NCI-H526 (cell line): ENCODE data around the gene WSCD2.

ENCODE experiments used
- DNase-seq, 2 experiments: peaks; one replicate each; lab custom pipeline; 2025; lab: John Stamatoyannopoulos, UW

WSCD2 gene

DNA sequence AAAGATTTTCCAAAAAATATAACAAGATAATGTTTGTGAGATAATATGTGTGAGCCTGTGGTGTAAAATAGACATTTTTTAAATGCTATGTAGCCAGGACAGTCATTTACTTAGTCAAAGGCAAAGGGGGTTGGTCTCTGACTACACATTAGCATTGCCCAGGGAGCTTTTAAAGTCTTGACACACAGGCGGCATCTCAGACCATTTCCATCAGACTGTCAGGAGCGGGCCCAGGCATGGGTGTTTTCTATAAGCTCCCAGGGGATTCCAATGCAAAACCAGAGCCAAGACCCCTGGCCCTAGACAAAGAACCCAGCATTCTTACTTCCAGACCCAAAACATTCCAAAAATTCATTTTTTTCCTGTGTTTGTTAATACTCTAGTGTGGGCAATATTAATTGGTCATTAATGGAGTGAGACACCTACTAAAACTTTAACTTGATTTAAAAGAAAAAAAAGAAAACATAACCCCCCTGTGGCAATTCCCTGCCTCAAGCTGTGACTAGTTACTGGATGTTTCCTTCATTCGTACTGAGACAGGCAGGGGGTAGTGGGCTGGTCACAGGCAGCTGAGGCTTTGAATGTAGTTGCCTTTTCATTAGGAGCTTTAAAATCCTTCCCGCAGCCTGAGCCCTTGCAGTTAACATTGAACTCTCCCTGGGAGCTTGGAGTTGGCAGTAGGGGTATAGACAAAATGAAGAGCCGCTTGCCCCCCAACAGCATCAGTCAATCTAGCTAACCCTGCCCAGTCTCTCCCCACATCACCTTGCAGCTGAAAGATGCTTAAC is 106.3 kb downstream of the WSCD2 start:
- DNase-seq, result peak; percentile 19 to 55

DNA sequence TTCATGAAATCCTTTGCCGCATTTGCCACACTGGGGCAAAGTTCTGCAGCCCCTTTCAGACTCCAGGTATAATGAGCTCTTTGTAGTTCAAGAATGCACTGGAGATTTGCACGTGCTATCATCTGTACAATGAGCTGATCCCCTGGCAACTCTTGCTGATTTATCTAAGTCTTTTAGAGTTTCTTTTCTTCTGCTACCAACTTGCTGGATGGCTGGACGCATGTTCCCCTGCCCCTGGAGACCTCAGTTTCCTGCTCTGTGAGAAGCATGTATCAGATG is 106.8 kb downstream of the WSCD2 start:
- peak in 1 of 2 experiments; percentile 9 for DNase-seq

DNA sequence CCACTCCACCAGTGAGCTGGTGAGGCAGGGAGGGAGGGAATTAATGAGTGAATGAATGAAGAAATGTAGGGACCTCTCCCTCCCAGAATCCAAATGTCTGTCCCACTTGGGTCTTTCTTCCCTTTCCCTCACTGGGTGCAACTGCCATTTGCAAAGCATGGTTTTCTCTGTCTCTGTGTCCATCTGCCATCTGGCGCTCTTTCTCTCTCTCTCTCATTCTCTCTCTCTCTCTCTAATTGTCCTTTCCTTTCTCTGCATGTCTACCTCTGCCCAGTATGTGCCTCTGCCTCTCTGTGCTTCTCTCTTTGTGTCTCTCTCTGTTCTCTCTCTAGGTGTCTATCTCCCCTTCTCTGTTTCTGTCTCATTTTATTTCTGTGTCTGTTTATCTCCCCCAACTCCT is 107.3 kb downstream of the WSCD2 start:
- no peak for DNase-seq

DNA sequence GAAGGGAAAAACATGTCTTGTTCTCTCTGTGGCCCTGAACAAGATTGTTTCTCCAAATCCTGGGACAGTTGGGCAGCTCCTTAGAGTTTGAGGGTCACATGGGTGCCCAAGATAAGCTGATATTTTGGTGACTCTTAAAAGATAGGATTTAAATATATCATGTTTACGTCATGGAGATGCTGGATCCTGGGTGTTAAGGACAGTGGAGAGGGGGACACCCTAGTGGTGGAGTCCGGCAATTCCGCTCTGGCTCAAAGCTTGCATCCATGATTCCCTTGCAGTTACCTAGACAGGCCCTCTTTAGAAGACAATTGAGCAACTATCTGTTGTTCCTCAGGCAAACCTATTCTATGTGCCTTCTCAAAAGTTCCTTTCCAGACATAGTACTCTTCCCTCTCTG is 108.2 kb downstream of the WSCD2 start:
- DNase-seq, result peak in 1 of 2 experiments; percentile 57

DNA sequence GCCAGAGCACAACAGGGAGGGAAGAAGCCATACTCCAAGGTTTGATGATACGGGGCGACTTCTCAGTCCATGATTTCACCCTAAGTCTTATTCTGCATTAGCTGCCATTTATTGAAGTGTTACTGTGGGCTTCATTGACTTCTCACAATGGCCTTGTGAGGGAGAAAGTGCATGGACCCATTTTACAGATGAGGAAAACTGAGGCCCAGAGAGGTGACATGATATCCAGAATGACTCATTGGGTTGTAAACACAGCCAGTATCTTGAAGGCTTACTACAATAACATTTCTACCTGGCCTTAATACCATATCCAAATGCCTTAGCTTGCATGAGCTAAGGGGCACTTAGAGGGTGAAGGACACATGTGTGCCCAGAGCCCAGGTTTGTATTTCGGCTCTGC is 109.4 kb downstream of the WSCD2 start:
- DNase-seq, result no peak

DNA sequence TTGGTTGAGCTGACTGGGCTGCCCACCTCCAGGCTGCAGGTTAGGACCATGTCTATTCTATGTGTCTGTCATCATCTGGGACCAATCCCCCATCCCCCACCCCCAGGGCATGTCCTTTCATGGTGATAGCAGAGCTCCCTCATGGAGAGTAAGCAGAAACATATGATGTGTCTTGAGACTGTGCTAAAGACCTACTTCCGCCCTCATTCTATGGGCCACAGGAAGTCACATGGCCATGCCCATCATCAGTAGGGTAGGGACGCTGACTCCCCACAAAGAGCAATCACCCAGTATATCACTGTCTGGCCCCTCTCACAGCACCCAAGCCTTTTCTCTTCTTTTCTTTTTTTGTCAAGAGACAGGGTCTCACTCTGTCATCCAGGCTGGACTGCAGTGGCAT is 110.3 kb downstream of the WSCD2 start:
- DNase-seq, result no peak

DNA sequence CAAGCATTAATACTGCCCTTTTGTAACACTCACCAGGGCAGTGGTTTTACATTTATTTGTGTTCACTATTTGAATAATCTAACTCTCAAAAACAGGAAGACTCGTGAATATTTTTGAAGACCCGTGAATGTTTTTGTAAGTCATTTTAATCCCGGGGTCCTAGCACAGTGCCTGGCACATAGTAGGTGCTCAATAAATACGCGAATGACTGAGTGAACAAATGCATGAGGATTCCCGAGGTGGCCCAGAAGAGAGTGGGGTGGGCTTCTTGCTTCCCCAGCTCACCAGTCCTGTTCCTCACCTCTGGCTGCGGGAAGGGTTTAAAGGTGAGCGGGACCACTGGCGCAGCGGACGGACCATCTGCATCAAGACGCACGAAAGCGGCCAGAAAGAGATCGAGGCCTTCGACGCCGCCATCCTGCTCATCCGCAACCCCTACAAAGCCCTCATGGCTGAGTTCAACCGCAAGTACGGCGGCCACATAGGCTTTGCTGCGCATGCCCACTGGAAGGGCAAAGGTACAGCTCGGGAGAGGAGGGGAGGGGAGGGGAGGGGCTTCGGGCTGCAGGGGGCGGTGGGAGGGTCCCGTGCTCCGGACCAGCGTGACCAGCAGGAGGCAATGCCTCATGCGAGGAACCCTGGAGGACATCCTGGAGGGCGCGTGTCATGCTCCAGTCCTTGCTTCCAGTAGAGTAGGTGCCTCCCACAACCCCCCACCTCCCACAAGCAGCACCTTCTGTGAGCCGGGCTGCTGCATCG is 111.1 kb downstream of the WSCD2 start:
- DNase-seq, result no peak

DNA sequence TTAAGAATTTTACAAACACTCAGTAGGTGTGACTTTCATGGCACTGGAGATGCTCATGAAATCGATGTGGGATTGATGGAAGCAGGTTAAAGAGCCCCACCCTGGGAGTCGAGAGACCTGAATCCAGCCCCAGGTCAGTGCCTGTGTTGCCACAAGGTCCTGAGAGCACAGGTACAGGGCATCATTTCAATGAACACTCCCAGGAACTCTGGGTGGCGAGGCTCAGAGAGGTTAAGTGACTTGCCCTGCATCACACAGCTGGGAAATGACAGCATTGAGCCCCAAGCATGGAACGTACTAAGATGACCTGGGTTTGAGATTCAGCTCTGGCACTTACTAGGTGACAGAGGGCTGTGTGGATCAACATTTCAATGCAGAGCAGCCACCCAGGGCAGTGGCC is 111.8 kb downstream of the WSCD2 start:
- no peak for DNase-seq

DNA sequence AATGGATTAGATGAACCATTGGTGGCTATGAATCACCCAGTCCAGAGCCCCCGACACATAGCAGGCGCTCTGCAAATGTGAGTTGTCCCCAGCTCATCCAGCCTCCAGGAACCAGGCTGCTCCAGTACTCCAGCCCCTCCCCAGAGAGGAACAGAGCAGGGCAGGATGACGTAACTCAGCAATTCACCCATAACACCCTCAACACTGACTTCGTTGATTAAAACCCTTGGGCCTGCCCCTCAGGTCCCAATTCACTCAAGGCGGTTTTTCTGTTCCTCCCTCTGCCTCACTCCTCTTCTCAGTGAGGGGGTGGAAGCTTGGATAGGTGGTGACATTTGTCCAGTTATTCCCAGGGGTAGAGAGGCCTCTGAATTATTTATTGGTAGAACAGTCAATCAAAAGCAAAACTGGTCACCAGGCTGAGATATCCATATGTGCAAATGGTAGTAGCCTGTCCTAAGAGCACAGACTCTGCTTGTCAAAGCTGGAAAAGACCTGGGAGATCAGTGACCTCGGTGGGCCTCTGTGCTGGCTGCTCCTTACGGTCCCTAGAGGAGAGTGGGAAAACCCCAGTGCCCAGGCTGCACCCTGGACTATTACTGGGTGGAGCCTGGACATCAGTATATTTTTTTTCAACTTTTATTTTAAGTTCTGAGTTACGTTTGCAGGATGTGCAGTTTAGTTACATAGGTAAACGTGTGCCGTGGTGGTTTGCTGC is 113.1 kb downstream of the WSCD2 start:
- no peak for DNase-seq

DNA sequence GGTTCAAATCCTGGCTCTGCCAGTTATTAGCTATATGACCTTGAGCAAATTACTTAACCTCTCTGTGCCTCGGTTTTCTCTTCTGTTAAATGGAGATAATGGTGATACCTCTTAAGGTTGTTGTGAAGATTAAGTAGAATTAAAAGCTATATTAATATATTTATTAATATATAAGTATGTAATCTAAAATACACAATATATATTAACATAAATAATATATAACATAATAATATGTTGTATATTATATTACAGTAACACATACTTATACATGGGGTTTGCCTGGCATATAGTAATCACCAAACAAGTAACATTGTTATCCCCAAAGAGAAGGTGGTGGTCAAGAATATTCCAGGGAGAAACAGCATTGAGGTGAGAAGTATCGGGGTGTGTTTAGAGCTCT is 118.0 kb downstream of the WSCD2 start:
- DNase-seq, result no peak

DNA sequence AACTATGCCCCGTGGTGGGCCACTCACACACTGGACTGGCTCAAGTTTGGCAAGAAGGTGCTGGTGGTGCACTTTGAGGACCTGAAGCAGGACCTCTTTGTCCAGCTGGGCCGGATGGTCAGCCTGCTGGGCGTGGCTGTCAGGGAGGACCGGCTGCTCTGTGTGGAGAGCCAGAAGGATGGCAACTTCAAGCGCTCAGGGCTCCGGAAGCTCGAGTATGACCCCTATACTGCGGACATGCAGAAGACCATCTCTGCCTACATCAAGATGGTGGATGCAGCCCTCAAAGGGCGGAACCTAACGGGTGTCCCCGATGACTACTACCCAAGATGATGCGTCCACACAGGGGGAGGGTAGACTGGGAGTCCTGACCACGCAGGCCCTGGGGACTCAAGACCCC is 118.9 kb downstream of the WSCD2 start:
- no peak for DNase-seq

DNA sequence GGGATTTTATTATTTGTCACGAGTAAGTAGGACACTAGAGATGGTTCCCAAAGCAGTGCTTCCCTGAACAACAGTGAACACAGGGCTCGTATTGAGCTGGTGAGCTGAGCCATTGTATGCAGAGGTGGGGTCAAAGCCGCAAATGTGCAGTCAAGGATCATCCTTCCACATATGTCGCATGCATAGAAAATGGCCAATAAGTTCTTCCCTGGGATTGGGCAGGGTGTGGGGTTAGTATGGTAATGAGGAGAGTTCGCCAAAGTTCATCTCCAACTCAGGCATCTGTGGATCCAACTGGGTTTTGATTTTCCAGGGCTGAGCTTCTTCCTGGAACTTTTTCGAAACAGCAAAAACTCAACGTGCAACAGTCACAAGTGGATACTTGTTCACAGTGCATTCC is 123.4 kb downstream of the WSCD2 start:
- no peak for DNase-seq

DNA sequence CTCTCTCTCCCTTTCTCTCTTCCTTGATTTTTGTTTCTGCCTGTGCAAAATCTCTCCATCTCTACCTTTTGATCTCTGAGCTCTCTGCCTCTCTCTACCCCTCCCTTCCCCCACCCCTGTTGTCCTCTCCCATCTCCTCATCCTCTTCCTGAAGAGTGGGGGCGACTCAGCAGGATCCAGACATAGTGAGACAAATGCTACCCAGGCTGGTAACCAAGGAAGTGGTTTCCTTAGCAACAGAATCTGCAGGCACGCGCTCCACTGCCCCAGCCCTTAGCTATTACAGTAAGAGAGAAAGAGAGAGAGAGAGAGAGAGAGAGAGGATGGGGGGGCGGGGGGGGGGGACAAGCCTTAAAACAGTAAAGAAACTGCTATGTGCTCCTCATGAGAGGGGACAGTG is 124.5 kb downstream of the WSCD2 start:
- DNase-seq, result peak in 1 of 2 experiments; percentile 9

DNA sequence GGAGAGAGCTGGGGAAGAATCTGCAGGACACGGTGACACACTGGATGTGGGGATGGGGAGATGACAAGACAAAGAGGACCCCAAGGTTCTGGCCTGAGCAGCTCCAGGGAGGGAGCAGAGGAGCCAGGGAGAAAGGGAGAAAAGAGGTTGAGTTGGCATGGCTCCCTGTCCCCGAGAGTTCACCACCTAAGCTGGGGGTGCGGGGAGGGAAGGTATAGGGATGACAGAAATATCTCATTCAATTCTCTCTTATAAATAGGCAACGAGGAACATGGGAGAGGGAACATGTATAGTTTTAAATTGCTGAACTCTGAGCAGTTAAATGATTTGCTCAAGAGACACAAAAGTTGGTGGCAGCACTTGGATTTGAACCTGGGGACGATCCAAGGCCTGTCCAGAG is 124.9 kb downstream of the WSCD2 start:
- no peak for DNase-seq

DNA sequence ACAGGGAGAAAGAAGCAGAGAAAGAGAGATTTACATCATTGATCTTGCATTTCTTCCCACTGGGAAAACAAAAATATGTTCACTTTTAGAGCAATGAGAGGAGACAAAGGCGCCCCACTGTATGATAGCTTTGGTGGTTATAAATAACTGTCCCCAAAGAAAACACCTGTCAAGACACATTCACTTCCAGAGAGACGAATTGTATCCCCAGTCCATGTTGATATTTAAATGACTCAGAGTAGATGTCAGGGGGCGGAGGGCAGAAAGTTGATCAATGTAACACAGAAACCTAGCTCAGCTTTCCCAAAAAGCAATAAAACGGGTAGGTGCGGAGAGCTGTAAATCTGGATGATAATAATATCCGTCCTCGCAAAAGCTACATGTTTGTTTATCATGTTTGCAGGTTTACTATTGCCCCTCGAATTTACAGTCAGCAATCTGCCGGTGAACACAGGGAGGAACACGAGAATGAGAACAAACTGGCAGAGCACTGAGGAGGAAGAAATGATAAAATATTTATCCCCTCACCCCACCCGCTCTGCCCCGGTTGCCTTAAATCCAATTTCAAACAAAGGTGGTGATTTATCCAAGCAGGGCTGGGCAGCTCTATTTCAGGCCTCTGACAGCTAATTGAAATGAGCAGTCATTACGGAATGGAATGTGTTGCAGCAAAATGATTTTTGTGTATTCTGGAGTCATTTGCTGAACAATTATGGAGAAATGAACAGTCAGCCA is 125.6 kb downstream of the WSCD2 start:
- no peak for DNase-seq

DNA sequence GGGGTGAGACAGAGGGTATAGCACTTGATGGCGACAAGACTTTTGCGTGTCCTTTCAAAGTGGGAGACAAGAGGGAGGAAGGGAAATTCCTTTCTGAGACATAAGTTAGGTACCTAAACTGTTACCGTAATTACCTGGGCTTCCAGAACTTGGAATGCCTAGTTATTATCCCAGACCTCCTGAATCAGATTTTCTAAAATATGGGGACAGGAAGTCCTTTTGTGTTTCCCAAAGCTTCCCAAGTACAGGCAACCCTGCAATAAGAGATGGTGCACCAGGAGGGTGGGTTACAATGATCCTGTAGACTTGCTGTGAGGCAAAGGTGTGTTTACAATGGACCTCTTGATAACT is 126.1 kb downstream of the WSCD2 start:
- no peak for DNase-seq

DNA sequence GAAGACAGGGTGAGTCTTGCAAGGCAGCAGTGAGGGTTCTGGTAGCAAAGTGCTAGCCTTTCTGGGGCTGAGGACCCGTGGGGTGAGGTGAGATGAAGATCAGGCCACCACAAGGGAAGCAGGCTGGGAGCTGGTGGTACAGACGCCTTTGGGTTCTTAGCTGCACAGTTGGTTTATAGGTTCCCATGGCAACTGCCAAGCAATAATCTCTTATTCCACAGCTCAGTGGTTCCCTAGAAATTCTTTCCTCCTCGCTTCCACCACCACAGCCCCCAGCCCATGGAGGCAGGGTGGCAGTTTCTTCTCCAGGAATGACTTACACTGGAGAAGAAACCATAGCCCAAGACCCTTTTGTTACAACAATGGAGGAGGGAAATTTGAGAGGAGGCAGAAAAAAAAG is 127.9 kb downstream of the WSCD2 start:
- DNase-seq, result no peak

DNA sequence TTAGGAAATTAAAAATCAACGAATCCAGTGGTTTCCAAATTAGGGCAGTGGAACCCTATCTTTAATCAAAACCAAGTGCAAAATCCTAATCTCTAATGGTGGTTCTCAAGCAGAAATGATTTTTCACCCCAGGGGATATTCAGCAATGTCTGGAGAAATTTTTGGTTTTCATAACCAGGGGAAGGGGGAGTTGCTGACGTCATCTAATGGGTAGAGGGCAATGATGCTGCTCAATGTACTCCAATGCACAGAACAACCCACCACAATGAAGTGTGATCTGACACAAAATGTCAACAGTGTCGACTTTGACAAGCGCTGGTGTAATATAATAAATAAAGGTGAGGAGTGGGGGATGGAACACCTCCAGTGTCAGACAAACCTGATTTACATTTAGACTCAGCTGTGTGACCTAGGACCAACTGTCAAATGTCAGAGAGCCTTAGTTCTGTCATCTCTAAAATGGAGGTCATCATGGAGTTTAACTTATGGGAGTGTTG is 128.6 kb downstream of the WSCD2 start:
- no peak for DNase-seq

DNA sequence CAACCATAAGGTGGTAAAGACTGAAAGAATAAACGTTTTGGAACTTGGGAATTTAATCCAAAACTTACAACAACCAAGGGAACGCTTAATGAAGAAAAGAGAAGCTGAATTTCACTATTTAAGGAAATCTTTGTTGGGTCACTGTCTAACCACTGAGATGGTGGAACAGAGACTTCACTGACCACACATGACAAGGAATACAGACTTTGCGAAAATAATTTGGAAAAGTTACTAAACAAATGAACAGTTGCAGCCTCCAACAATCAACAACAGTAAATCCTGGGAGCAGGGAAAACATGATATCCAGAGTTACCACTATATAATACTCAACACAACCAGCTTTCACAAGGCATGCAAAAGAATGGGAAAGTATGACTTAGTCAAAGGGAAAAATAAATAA is 131.0 kb downstream of the WSCD2 start:
- no peak for DNase-seq

DNA sequence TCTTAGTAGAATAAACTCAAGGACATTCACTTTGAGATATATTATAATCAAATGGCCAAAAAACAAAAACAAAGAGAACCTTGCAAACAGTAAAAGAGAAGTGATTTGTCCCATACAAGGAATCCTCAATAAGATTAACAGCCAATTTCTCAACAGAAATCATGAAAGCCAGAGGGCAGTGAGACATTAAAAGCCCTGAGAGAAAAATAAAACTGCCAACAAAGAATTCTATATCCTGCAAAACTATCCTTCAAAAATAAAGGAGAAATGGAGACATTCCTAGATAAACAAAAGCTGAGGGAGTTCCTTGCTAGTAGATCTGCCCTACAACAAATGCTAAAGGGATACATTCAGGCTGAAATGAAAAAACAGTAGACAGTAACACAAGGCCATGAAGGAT is 131.9 kb downstream of the WSCD2 start:
- no peak for DNase-seq

DNA sequence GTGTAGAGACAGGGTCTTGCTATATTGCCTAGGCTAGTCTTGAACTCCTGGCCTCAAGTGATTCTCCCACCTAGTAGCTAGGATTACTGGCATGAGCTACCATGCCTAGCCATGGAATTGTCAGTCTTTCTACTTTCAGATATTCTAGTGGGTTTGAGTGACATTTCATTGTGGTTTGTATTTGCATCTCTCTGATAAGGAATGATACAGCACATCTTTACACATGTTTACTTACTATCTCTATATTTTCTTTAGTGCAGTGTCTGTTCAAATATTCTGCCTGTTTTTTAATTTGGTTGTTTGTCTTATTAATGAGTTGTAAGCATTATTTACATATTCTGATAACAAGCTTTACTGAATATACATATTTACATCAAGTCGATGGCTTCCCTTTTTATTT is 136.4 kb downstream of the WSCD2 start:
- peak in 1 of 2 experiments; percentile 16 for DNase-seq

DNA sequence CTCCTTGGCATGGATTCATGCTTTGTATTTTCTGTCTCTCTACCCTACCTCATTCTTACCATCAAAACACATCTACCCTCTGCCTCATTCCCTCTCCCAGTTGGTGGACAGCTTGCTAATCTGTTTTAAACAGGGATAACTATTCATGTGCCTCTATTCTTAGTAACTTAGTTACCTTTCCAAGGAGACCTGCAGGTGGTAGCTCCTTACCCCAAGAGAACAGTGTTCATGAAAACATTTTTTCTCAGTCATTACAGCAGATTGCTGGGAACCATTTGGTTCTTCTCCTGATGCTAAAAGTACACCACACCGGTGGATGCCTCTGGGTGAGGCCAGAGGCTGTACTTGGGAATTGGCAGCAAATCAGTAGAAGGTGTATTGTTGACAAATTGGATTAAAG is 137.0 kb downstream of the WSCD2 start:
- no peak for DNase-seq
